K562 (cell line): Measurements from ENCODE around the gene FUZ. TPM values are rescaled to one million over a fixed set of nuclear protein-coding genes. Genes with fewer than 3 reads are reported as not detected.

Experiments used
- ATAC-seq: fragments of 200-7000 bp; cut with Tn5 transposase; 3 replicates; pipeline ENCODE4 v1.9.1; 2020; ENCODE audit warnings: moderate library complexity
- BruUV-seq: library from RNA; stranded (reverse); fragments of 400-500 nt; replicated peaks from 2 replicates; lab custom pipeline; 2021; lab: Mats Ljungman, UMichigan
- CTCF ChIA-PET: fragments of 300-600 bp; formaldehyde crosslinking; extraction: SDS; loops from one replicate; lab custom pipeline; 2021; ENCODE audit warnings: low intra/inter-chr PET ratio; lab: Yijun Ruan, JAX
- POLR2A ChIA-PET: fragments of 300-600, 350-650 bp; sonication (Branson Sonifier 250); formaldehyde crosslinking; extraction: SDS; loops from one replicate; lab custom pipeline; 2021; ENCODE audit warnings: antibody characterized with exemption, inconsistent platforms; lab: Yijun Ruan, JAX
- DNase-seq, 4 experiments: peaks; one replicate each; pipeline versions ENCODE4 v3.0.0 to v3.0.0-alpha.2; 2011 to 2018; ENCODE audit warnings: low spot score in 3 of 4, mixed read lengths in 3 of 4; ENCODE audit errors: extremely low read depth in 1 of 4
- FAIRE-seq: peaks from 2 replicates; lab custom pipeline; 2011; peaks lifted over from hg19 to GRCh38; lab: Jason Lieb, UNC
- H2AFZ ChIP-seq: 2 replicates; pipeline ENCODE4 v1.6.0; 2011; ENCODE audit warnings: low read depth, low read length, control low read depth, inconsistent platforms
- H3K27ac ChIP-seq: fragments of 200-600 bp; 3 replicates; pipeline ENCODE4 v1.8.0; 2011; ENCODE audit warnings: low read depth, mild to moderate bottlenecking, control low read depth, inconsistent platforms, low read length, moderate library complexity, mixed read lengths; ENCODE audit errors: extremely low read depth
- H3K27me3 ChIP-seq, 2 experiments: fragments of 300-600 bp in 1 of 2; 2 replicates in 1 of 2; 3 replicates in 1 of 2; pipeline versions ENCODE4 v1.6.0 to v1.8.0; 2011; ENCODE audit warnings: inconsistent platforms in 2 of 2, low read length in 2 of 2, mild to moderate bottlenecking in 1 of 2, mixed read lengths in 1 of 2, moderate library complexity in 1 of 2; ENCODE audit not compliant: control insufficient read depth in 2 of 2, insufficient read depth in 2 of 2
- H3K36me3 ChIP-seq: fragments of 300-600 bp; 3 replicates; pipeline ENCODE4 v1.8.0; 2011; ENCODE audit warnings: mild to moderate bottlenecking, low read length, inconsistent platforms; ENCODE audit not compliant: control insufficient read depth, insufficient read depth
- H3K4me1 ChIP-seq, 2 experiments: fragments of 200-600 bp in 1 of 2; replicated peaks in 1 of 2; 2 replicates in 1 of 2; 3 replicates in 1 of 2; pipeline versions ENCODE4 v1.5.1 to v1.8.0; 2011; ENCODE audit warnings: inconsistent platforms in 2 of 2, low read length in 2 of 2, mild to moderate bottlenecking in 1 of 2, mixed read lengths in 1 of 2, moderate library complexity in 1 of 2; ENCODE audit not compliant: control insufficient read depth in 2 of 2, insufficient read depth in 2 of 2
- H3K4me2 ChIP-seq: 2 replicates; pipeline ENCODE4 v1.6.1; 2011; ENCODE audit warnings: low read length, control low read depth, inconsistent platforms, mixed read lengths; ENCODE audit not compliant: insufficient read depth
- H3K4me3 ChIP-seq: fragments of 200-600 bp; sonication (generic), shearing (Covaris generic); 2 replicates; pipeline ENCODE4 v1.5.1; 2016; ENCODE audit warnings: control low read depth, inconsistent platforms
- H3K79me2 ChIP-seq: fragments of 200-600 bp; 3 replicates; pipeline ENCODE4 v1.8.0; 2011; ENCODE audit warnings: low read length, inconsistent platforms; ENCODE audit not compliant: control insufficient read depth, insufficient read depth
- H3K9ac ChIP-seq, 2 experiments: 2 replicates each; pipeline versions ENCODE4 v1.6.0 to v1.6.1; 2011; ENCODE audit warnings: low read depth in 2 of 2, low read length in 2 of 2, control low read depth in 1 of 2, inconsistent platforms in 1 of 2, mild to moderate bottlenecking in 1 of 2, mixed read lengths in 1 of 2; ENCODE audit not compliant: insufficient read depth in 1 of 2
- H3K9me1 ChIP-seq: one replicate; pipeline ENCODE4 v1.6.0; 2011; ENCODE audit warnings: inconsistent platforms, mild to moderate bottlenecking, low read length, moderate library complexity; ENCODE audit not compliant: control insufficient read depth, insufficient read depth
- H3K9me3 ChIP-seq: replicated peaks from 2 replicates; pipeline ENCODE4 v1.5.1; 2011; ENCODE audit warnings: low read depth, low read length, inconsistent platforms; ENCODE audit not compliant: control insufficient read depth, insufficient read depth
- H4K20me1 ChIP-seq: replicated peaks from 2 replicates; pipeline ENCODE4 v1.6.1; 2011; ENCODE audit warnings: low read length, inconsistent platforms, mixed read lengths; ENCODE audit not compliant: control insufficient read depth, insufficient read depth
- AFF4 ChIP-seq: sonication (generic); formaldehyde crosslinking; IDR thresholded peaks from 2 replicates; pipeline ENCODE4 v1.8.0; 2023; ENCODE audit warnings: mild to moderate bottlenecking, missing genetic modification reagents
- BRF1 ChIP-seq: IDR thresholded peaks from 3 replicates; pipeline ENCODE4 v1.6.1; 2011; ENCODE audit warnings: borderline replicate concordance, mild to moderate bottlenecking; ENCODE audit not compliant: insufficient read length; ENCODE audit errors: extremely low read depth
- CREM ChIP-seq: IDR thresholded peaks from 2 replicates; pipeline ENCODE4 v1.6.1; 2014; ENCODE audit warnings: antibody characterized with exemption, low read depth
- E2F6 ChIP-seq, 2 experiments: IDR thresholded peaks; 2 replicates each; pipeline ENCODE4 v1.6.1; 2011; ENCODE audit warnings: borderline replicate concordance in 1 of 2, control low read depth in 1 of 2, low read depth in 1 of 2, low read length in 1 of 2, mild to moderate bottlenecking in 1 of 2, mixed read lengths in 1 of 2, moderate library complexity in 1 of 2; ENCODE audit not compliant: insufficient read depth in 1 of 2, insufficient read length in 1 of 2, poor library complexity in 1 of 2, severe bottlenecking in 1 of 2; ENCODE audit errors: extremely low read depth in 1 of 2
- KDM5B ChIP-seq: fragments of 200-600 bp; sonication (generic); IDR thresholded peaks from 2 replicates; pipeline ENCODE4 v1.6.1; 2012; ENCODE audit warnings: low read depth, mild to moderate bottlenecking, moderate library complexity, low read length, control low read depth, inconsistent platforms; ENCODE audit not compliant: insufficient replicate concordance
- TEAD4 ChIP-seq, 2 experiments: sonication (generic) in 1 of 2; formaldehyde crosslinking in 1 of 2; IDR thresholded peaks; 2 replicates each; pipeline versions ENCODE4 v1.6.1 to v1.8.0; 2012 to 2022; ENCODE audit warnings: borderline replicate concordance in 1 of 2, inconsistent platforms in 1 of 2, low read length in 1 of 2, mild to moderate bottlenecking in 1 of 2, missing genetic modification reagents in 1 of 2
- UBTF ChIP-seq, 2 experiments: IDR thresholded peaks; 2 replicates each; pipeline ENCODE4 v1.6.1; 2012; ENCODE audit warnings: improper control_type of control experiment in 2 of 2, low read depth in 2 of 2, low read length in 2 of 2, borderline replicate concordance in 1 of 2
- ZNF347 ChIP-seq: fragments of 450-650 bp; formaldehyde crosslinking; IDR thresholded peaks from 2 replicates; pipeline ENCODE4 v1.4.0; 2020; ENCODE audit warnings: low read depth, mild to moderate bottlenecking, moderate library complexity
- WGBS: fragments of 100-300 bp; shearing (Covaris generic); methylation state at CpG from one replicate; pipeline ENCODE4 v1.1.6; 2016; ENCODE audit warnings: low coverage, mixed read lengths; ENCODE audit not compliant: insufficient coverage; ENCODE audit errors: missing lambda C conversion rate; 5-methylcytosine and 5-hydroxymethylcytosine counted together
- in situ Hi-C: fragments of 300-500 bp; cut with MboI; formaldehyde crosslinking; loops from 4 replicates; pipeline ENCODE4 v1.15.0; 2018; ENCODE audit warnings: inconsistent platforms, mixed read lengths
- intact Hi-C: fragments of 100-400 bp; cut with micrococcal nuclease; formaldehyde crosslinking; loops from 2 replicates; pipeline ENCODE4 v1.14.2; 2022
- polyA plus RNA-seq, 8 experiments: library from polyadenylated mRNA; depleted of rRNA in 4 of 8; stranded (reverse) in 5 of 8; unstranded in 3 of 8; fragments of >200 nt; fragmentation: Nextera tagmentation in 2 of 8; fragmentation: Illumina TruSeq in 1 of 8; extraction: Ambion mirVana in 2 of 8; extraction: Trizol in 1 of 8; gene quantifications; 2 replicates each; pipeline versions ENCODE4 v1.2.1 to v1.2.3, GENCODE V29; 2011 to 2014; ENCODE audit warnings: inconsistent platforms in 1 of 8, missing spikeins in 1 of 8
- total RNA-seq, 7 experiments: library from RNA; depleted of rRNA in 6 of 7; stranded (reverse); fragments of >200 nt in 6 of 7; fragmentation: Illumina TruSeq in 2 of 7; extraction: Trizol in 2 of 7; gene quantifications; 2 replicates each; pipeline versions ENCODE4 v1.2.1 to v1.2.3, GENCODE V29; 2011 to 2021; ENCODE audit warnings: low replicate concordance in 1 of 7

The FUZ gene
- total and polyA plus RNA-seq, 9 of the 15 experiments (the other 6 are each of a cell fraction or from before 2014, with no cell fraction given), result 0.17 to 7.6 (median 3.6) TPM; not detected in 1

DNA sequence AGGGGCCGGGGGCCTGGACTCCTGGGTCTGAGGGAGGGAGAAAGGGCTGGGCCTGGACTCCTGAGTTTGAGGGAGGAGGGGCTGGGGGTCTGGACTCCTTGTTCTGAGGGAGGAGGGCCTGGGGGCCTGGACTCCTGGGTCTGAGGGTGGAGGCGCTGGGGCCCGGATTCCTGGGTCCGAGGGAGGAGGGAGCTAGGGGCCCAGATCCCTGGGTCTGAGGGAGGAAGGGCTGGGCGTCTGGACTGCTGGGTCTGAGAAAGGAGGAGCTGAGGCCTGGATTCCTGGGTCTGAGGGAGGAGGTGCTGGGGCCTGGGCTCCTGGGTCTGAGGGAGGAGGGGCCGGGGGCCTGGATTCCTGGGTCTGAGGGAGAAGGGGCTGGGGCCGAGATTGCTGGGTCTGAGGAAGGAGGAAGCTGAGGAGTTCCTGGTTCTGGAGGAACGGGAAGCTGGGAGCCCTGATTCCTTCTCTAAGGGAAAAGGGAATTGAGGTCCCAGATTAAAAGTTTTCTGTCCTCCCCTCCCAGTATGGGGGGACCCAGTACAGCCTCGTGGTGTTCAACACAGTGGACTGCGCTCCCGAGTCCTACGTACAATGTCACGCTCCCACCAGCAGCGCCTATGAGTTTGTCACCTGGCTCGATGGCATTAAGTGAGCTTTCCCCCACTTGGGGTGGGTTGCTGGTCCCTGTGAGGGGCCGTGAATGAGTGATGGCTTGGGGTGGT lies 5.7 kb upstream of the FUZ start:
- ChIA-PET CTCF (interaction anchor here (0.5 kb wide), 1 partner anchor 10 kb away, joined by 3 read pairs; no protein-coding TSS in a partner anchor), POLR2A (interaction anchor here (0.5 to 1.2 kb wide), 9 partner anchors 9 to 102 kb away, joined by 3 to 9 read pairs (median 4); partner anchors contain the start of gene PTOV1)
- H2AFZ ChIP-seq, result peak overlapping the region; percentile 92
- H3K9me1 ChIP-seq, result no peaks in the 10 kb centered on the region
- ATAC-seq (peak; percentile 47), DNase-seq (peak in 3 of 4 experiments; percentile 34 to 50 (median 39)), FAIRE-seq (no peak)
- no peaks in the 10 kb centered on the region for H3K9me3 ChIP-seq
- peaks cover 26% of the 10 kb centered on the region for H3K36me3 ChIP-seq
- intact Hi-C loops (loop anchor here (2.0 kb wide), 1 partner anchor 26 kb away; no protein-coding TSS in a partner anchor), in situ Hi-C loops (no loop called here)
- peaks cover 42% of the 10 kb centered on the region for H3K79me2 ChIP-seq
- peak overlapping the region; percentile 82 for H3K4me2 ChIP-seq
- peaks cover 17 to 39% of the 10 kb centered on the region in 2 experiments for H3K4me1 ChIP-seq
- BruUV-seq, result TSS peak; percentile 58
- H3K4me3 ChIP-seq, result peak overlapping the region; percentile 86
- peak overlapping the region; percentile 90 for H3K27ac ChIP-seq
- 4% methylated on average over 10 of the region's 16 CpGs for WGBS
- H3K9ac ChIP-seq, result peak overlapping the region; percentile 86 to 95
- no peaks in the 10 kb centered on the region for H3K27me3 ChIP-seq
- 0 out of 2 replicates have a peak, but pooled peaks cover 3% of the 10 kb centered on the region for H4K20me1 ChIP-seq
- 0 out of 2 replicates have a peak, but pooled peaks have one; percentile 8 for TF ChIP-seq TEAD4 (IDR thresholded peaks at IDR 0.05; ENCODE audit: low read length)
- TF ChIP-seq TEAD4 (CRISPR knock-in tag; IDR thresholded peaks at IDR 0.05; ENCODE audit: borderline replicate concordance), result no peak
- TF ChIP-seq KDM5B, result peak; percentile 22
- TF ChIP-seq CREM, result peak; percentile 4; the same call in 1 of the 2 replicates
- TF ChIP-seq ZNF347 (CRISPR knock-in tag), result no peak
- no peak for TF ChIP-seq BRF1
- TF ChIP-seq UBTF (IDR thresholded peaks at IDR 0.05; ENCODE audit: borderline replicate concordance in 1 of 2, low read depth in 2 of 2, low read length in 2 of 2), result no peak
- TF ChIP-seq AFF4 (CRISPR knock-in tag), result 0 out of 2 replicates have a peak, but pooled peaks have one; percentile 42
- peak in 1 of 2 experiments; percentile 50 for TF ChIP-seq E2F6 (IDR thresholded peaks at IDR 0.05; ENCODE audit: borderline replicate concordance in 1 of 2, extremely low read depth in 1 of 2, insufficient read depth in 1 of 2, insufficient read length in 1 of 2, low read depth in 1 of 2, low read length in 1 of 2, poor library complexity in 1 of 2, severe bottlenecking in 1 of 2)
